GM19035 (cell line): ENCODE results near the gene TBX4.

Source experiments
- ATAC-seq: cut with Tn5 transposase; IDR thresholded peaks from one replicate; pipeline ENCODE4 v1.9.1; 2021; ENCODE audit not compliant: unreplicated experiment

Gene TBX4

GRCh38 chr17:61464130-61464842 is 12.1 kb downstream of the TBX4 start:
- ATAC-seq: no peak

- no peak for ATAC-seq
Observed at GRCh38 chr17:61464843-61465180, 12.6 kb downstream of the TBX4 start.

- ATAC-seq: no peak
Observed at GRCh38 chr17:61465550-61466237, 13.5 kb downstream of the TBX4 start.

GRCh38 chr17:61466246-61466645 is 14.0 kb downstream of the TBX4 start:
- no peak for ATAC-seq

- no peak for ATAC-seq
Observed at GRCh38 chr17:61467416-61468262, 15.4 kb downstream of the TBX4 start.

- no peak for ATAC-seq
Observed at GRCh38 chr17:61468263-61468907, 16.2 kb downstream of the TBX4 start.

- no peak for ATAC-seq
Observed at GRCh38 chr17:61469474-61469873, 17.3 kb downstream of the TBX4 start.

GRCh38 chr17:61469949-61470348 is 17.7 kb downstream of the TBX4 start:
- no peak for ATAC-seq

- no peak for ATAC-seq
Observed at GRCh38 chr17:61470530-61471136, 18.4 kb downstream of the TBX4 start.

GRCh38 chr17:61474235-61474927 is 22.2 kb downstream of the TBX4 start:
- no peak for ATAC-seq

- ATAC-seq: no peak
Observed at GRCh38 chr17:61474934-61475333, 22.7 kb downstream of the TBX4 start.

- ATAC-seq: no peak
Observed at GRCh38 chr17:61475726-61476125, 23.5 kb downstream of the TBX4 start.

- no peak for ATAC-seq
Observed at GRCh38 chr17:61476476-61477203, 24.4 kb downstream of the TBX4 start.

- ATAC-seq: no peak
Observed at GRCh38 chr17:61477204-61477834, 25.1 kb downstream of the TBX4 start.

GRCh38 chr17:61478026-61478789 is 26.0 kb downstream of the TBX4 start:
- no peak for ATAC-seq

- ATAC-seq: no peak
Observed at GRCh38 chr17:61478790-61479492, 26.7 kb downstream of the TBX4 start.

- no peak for ATAC-seq
Observed at GRCh38 chr17:61479493-61480413, 27.5 kb downstream of the TBX4 start.
